LNCAP (cell line): Measurements from ENCODE around the gene RBM20.

ENCODE experiments used
- CTCF ChIP-seq: fragments of 450-650 bp; IDR thresholded peaks from 2 replicates; pipeline ENCODE4 v1.5.1; 2017; ENCODE audit warnings: mild to moderate bottlenecking

RBM20 gene

GRCh38 chr10:110659558-110659957 lies 15.4 kb downstream of the RBM20 start:
- TF ChIP-seq CTCF: no peak

GRCh38 chr10:110661292-110661691 lies 17.2 kb downstream of the RBM20 start:
- TF ChIP-seq CTCF: no peak

GRCh38 chr10:110664483-110665420 lies 20.6 kb downstream of the RBM20 start:
- no peak for TF ChIP-seq CTCF

GRCh38 chr10:110666673-110667072 lies 22.5 kb downstream of the RBM20 start:
- TF ChIP-seq CTCF: no peak

- TF ChIP-seq CTCF: no peak
These were observed 23.6 kb downstream of the RBM20 start for GRCh38 chr10:110667620-110668343.

GRCh38 chr10:110668443-110668842 lies 24.3 kb downstream of the RBM20 start:
- TF ChIP-seq CTCF: no peak

GRCh38 chr10:110670335-110670734 lies 26.2 kb downstream of the RBM20 start:
- no peak for TF ChIP-seq CTCF
